ENCODE results near the gene PPP1R13B. TPM values are rescaled to one million over a fixed set of nuclear protein-coding genes. Genes with fewer than 3 reads are reported as not detected.
A peak's percentile ranks its signal among the peaks of the same experiment; 100 is the strongest.

PPP1R13B gene
- total RNA-seq, 1 donor from 2014 or later, result 63.9 TPM

DNA sequence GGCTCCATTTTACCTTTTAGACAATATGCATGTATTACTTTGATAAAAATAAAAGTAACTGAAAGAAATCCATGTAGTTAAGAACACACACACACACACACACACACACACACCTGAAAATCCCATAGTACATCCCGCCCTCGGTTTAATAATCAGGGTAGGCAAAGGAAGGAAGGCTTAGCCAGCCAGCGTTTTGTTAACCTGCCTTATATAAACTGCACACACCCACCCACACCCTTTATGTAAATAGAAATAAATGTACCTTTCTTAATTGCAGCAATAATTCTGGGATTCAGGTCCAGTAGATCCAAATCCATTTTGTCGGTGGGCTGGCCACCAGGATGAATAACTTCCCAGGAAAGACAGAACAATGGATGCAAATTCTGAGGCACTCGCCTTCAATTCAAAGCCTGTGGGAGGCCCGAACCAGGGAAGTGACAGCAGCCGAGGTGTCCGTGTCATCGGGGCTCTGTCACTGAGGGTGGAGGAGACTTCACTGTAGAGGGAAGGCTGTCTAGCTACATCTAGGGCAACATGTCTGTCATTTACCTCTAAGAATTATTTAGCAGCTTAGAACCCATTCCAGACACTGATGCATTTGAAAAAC lies 136.5 kb downstream of the PPP1R13B start:
- TF ChIP-seq, protein P1, sequence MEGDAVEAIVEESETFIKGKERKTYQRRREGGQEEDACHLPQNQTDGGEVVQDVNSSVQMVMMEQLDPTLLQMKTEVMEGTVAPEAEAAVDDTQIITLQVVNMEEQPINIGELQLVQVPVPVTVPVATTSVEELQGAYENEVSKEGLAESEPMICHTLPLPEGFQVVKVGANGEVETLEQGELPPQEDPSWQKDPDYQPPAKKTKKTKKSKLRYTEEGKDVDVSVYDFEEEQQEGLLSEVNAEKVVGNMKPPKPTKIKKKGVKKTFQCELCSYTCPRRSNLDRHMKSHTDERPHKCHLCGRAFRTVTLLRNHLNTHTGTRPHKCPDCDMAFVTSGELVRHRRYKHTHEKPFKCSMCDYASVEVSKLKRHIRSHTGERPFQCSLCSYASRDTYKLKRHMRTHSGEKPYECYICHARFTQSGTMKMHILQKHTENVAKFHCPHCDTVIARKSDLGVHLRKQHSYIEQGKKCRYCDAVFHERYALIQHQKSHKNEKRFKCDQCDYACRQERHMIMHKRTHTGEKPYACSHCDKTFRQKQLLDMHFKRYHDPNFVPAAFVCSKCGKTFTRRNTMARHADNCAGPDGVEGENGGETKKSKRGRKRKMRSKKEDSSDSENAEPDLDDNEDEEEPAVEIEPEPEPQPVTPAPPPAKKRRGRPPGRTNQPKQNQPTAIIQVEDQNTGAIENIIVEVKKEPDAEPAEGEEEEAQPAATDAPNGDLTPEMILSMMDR (IDR thresholded peaks at IDR 0.05; ENCODE audit: unreplicated experiment), result no peak
- H3K4me3 Mint-ChIP-seq (ENCODE audit: unreplicated experiment), result peak overlapping the region; percentile 56
- H3K9me3 Mint-ChIP-seq (ENCODE audit: unreplicated experiment), result no peaks in the 10 kb centered on the region
- peaks cover 12% of the 10 kb centered on the region for H3K36me3 Mint-ChIP-seq (ENCODE audit: low read depth, unreplicated experiment)
- peak overlapping the region; percentile 61 for H3K27ac Mint-ChIP-seq (ENCODE audit: unreplicated experiment)
- peaks cover 34% of the 10 kb centered on the region for H3K27me3 Mint-ChIP-seq (ENCODE audit: unreplicated experiment)
- peaks cover 24% of the 10 kb centered on the region for H3K4me1 Mint-ChIP-seq (ENCODE audit: unreplicated experiment)
- no peak for DNase-seq (ENCODE audit: low spot score)

DNA sequence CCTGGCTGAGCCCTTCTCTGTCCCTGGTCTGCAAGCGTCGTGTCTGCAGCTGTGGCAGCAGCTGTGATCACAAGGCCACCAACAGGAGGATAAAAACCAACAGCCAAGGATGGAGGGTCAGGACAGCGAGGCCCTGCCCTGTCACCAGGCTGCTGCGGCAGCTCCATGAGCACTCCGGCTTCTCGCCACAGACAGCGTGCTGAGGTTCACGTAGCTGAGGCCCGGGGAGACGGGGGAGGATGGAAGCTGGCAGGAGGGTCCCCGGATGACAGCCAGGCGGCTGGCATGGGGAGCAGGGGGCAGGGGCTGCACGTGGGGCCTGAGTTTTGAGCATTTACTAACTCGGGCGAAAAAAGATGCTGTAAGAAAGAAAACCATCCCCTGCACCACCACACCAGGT lies 137.6 kb downstream of the PPP1R13B start:
- H3K27ac Mint-ChIP-seq (ENCODE audit: unreplicated experiment), result no peak overlapping the region
- no peak for DNase-seq (ENCODE audit: low spot score)

DNA sequence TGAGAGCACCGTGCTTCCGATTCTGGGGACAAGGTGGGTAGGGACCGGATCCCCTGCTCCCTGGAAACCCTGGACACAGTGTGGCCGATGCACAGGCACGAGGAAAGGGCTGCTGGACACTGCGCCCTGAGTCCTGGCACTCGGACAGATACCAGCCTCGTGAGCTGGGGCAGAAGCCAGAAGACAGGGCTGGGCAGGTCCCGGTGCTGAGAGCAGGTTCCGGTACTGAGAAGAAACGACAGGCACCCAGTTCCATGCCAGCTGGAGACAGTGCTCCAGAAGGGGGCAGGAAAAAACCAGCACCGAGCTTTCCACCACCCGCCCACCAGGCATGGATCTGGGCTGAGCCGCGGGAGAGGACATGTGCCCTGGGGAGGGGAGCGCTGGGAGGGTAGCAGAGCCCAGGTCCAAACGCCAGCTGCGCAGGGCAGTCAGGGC lies 138.6 kb downstream of the PPP1R13B start:
- no peaks in the 10 kb centered on the region for H3K9me3 Mint-ChIP-seq (ENCODE audit: unreplicated experiment)
- no peak for DNase-seq (ENCODE audit: low spot score)
- H3K36me3 Mint-ChIP-seq (ENCODE audit: low read depth, unreplicated experiment), result peaks cover 20% of the 10 kb centered on the region
- peaks cover 38% of the 10 kb centered on the region for H3K4me1 Mint-ChIP-seq (ENCODE audit: unreplicated experiment)
- peak overlapping the region; percentile 83 for H3K27ac Mint-ChIP-seq (ENCODE audit: unreplicated experiment)
- TF ChIP-seq, protein P1 (IDR thresholded peaks at IDR 0.05; ENCODE audit: unreplicated experiment), result no peak
- peak overlapping the region; percentile 66 for H3K4me3 Mint-ChIP-seq (ENCODE audit: unreplicated experiment)
- peaks cover 42% of the 10 kb centered on the region for H3K27me3 Mint-ChIP-seq (ENCODE audit: unreplicated experiment)

More for the DNA sequence above, 137.6 kb downstream of the PPP1R13B start:
- Mint-ChIP-seq H3K4me3 (ENCODE audit: unreplicated experiment) (peak overlapping the region; percentile 51), H3K27me3 (ENCODE audit: unreplicated experiment) (peaks cover 40% of the 10 kb centered on the region), H3K4me1 (ENCODE audit: unreplicated experiment) (peaks cover 31% of the 10 kb centered on the region), H3K36me3 (ENCODE audit: low read depth, unreplicated experiment) (peaks cover 14% of the 10 kb centered on the region), H3K9me3 (ENCODE audit: unreplicated experiment) (no peaks in the 10 kb centered on the region)
- TF ChIP-seq, protein P1 (IDR thresholded peaks at IDR 0.05; ENCODE audit: unreplicated experiment), result no peak

DNA sequence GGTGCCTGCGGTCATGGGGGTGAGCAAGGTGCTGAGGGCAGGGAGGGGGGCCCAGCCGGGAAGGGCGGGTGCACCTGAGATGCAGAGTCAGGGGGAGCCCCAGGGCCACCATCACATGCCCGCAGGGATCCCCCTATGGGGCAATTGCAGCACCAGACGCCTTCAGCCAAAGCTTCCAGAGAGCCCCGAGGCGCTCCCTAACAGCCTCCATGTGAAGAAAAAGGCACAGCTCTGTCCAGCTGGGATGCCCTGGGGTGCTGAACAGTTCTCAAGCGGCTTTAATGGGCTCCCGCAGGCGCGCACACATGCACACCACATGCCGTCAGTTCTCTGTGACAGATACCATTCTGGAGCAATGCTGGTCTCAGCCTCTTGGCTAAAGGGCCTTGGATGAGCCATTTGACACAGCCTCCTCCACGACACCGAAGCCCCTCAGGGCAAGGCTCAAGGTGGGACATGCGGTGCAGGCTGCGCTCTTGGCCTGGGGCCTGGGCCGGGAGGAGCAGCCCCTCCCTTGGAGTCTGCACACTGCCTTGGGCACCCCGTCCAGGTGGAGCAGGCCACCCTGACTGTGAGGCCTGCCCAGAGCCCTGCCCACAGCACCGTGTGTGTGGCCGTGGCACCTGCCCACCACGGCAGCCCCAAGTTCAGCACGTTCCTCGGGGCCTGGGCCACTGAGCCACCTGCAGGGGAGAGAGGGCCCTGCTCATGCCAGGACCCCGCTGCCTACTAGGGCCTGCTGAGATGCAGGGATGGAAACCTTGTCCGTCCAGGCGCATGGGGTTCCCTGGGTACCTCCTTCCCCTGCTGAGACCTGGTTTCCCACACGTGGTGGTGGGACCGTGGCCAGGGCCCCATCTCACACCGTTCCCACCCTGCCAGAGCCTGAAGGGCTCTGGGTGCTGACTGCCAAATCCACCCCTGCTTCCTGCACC lies 139.8 kb downstream of the PPP1R13B start:
- Mint-ChIP-seq H3K36me3 (ENCODE audit: low read depth, unreplicated experiment) (peaks cover 29% of the 10 kb centered on the region), H3K9me3 (ENCODE audit: unreplicated experiment) (no peaks in the 10 kb centered on the region), H3K27me3 (ENCODE audit: unreplicated experiment) (peaks cover 44% of the 10 kb centered on the region), H3K4me1 (ENCODE audit: unreplicated experiment) (peaks cover 44% of the 10 kb centered on the region), H3K4me3 (ENCODE audit: unreplicated experiment) (no peak overlapping the region), H3K27ac (ENCODE audit: unreplicated experiment) (no peak overlapping the region)
- TF ChIP-seq, protein P1 (IDR thresholded peaks at IDR 0.05; ENCODE audit: unreplicated experiment), result no peak
- DNase-seq (ENCODE audit: low spot score), result no peak

All from endothelial cell (in vitro differentiated cells).